T-cell (primary cell): ENCODE results near the gene POLE. TPM values are rescaled to one million over a fixed set of nuclear protein-coding genes. Genes with fewer than 3 reads are reported as not detected.

Experiments
- ATAC-seq, 4 experiments: fragments of 200-7000 bp in 3 of 4; fragments of 150-1000 bp in 1 of 4; cut with Tn5 transposase; replicated peaks in 1 of 4; 1 replicate in 3 of 4; 2 replicates in 1 of 4; pipeline ENCODE4 v1.10.0; 2021; ENCODE audit warnings: moderate library complexity in 3 of 4, mild to moderate bottlenecking in 2 of 4, moderate number of reproducible peaks in 1 of 4
- CTCF ChIA-PET, 2 donors: fragments of 300-600 bp; sonication (Branson Sonifier 250); formaldehyde crosslinking; loops; one replicate each; lab custom pipeline; 2022; ENCODE audit warnings: antibody characterized with exemption in 2 of 2; lab: Charles Lee
- POLR2A ChIA-PET, 2 donors: fragments of 300-600 bp; sonication (Branson Sonifier 250); formaldehyde crosslinking; loops; one replicate each; lab custom pipeline; 2022; ENCODE audit warnings: antibody characterized with exemption in 2 of 2; lab: Charles Lee
- DNase-seq, 35 experiments: peaks; one replicate each; pipeline versions ENCODE4 v3.0.0 to v3.0.0-alpha.2; 2013 to 2023
- H3K27ac ChIP-seq: one replicate; pipeline ENCODE4 v1.5.1; 2013; ENCODE audit warnings: low read length
- H3K27me3 ChIP-seq, 2 experiments: replicated peaks in 1 of 2; 1 replicate in 1 of 2; 2 replicates in 1 of 2; pipeline versions ENCODE4 v1.6.1 to v1.7.0; 2013; ENCODE audit warnings: low read length in 1 of 2, mixed read lengths in 1 of 2; ENCODE audit not compliant: control insufficient read depth in 2 of 2, insufficient read depth in 2 of 2; ENCODE audit errors: extremely low read depth in 1 of 2
- H3K36me3 ChIP-seq, 2 donors: 1 replicate in 1 of 2; 2 replicates in 1 of 2; pipeline versions ENCODE4 v1.6.1 to v1.7.0; 2013; ENCODE audit warnings: low read length in 1 of 2; ENCODE audit not compliant: control insufficient read depth in 2 of 2, insufficient read depth in 1 of 2; ENCODE audit errors: extremely low read depth in 1 of 2
- H3K4me1 ChIP-seq, 2 experiments: 1 replicate in 1 of 2; 2 replicates in 1 of 2; pipeline versions ENCODE4 v1.6.1 to v1.7.0; 2013; ENCODE audit warnings: low read length in 2 of 2, mixed read lengths in 1 of 2; ENCODE audit not compliant: insufficient read depth in 2 of 2, control insufficient read depth in 1 of 2; ENCODE audit errors: extremely low read depth in 1 of 2
- H3K4me3 ChIP-seq, 2 donors: 1 replicate in 1 of 2; 2 replicates in 1 of 2; pipeline versions ENCODE4 v1.5.1 to v1.7.0; 2013; ENCODE audit warnings: mild to moderate bottlenecking in 2 of 2, low read length in 1 of 2, moderate library complexity in 1 of 2; ENCODE audit not compliant: control insufficient read depth in 1 of 2; ENCODE audit errors: extremely low read depth in 1 of 2
- H3K9me3 ChIP-seq: 2 replicates; pipeline ENCODE4 v1.7.0; 2013
- H3K27ac Mint-ChIP-seq, 2 donors: one replicate each; pipeline ENCODE4 v1.8.0; 2020 to 2021; ENCODE audit warnings: mild to moderate bottlenecking in 2 of 2, mixed read lengths in 2 of 2
- H3K27me3 Mint-ChIP-seq, 2 donors: one replicate each; pipeline ENCODE4 v1.8.0; 2021 to 2022; ENCODE audit warnings: mixed read lengths in 2 of 2
- H3K36me3 Mint-ChIP-seq: one replicate; pipeline ENCODE4 v1.8.0; 2021; ENCODE audit warnings: mixed read lengths
- H3K4me1 Mint-ChIP-seq, 3 donors: one replicate each; pipeline ENCODE4 v1.8.0; 2020 to 2022; ENCODE audit warnings: mixed read lengths in 3 of 3, mild to moderate bottlenecking in 1 of 3
- H3K4me3 Mint-ChIP-seq, 3 donors: one replicate each; pipeline ENCODE4 v1.8.0; 2020 to 2022; ENCODE audit warnings: mild to moderate bottlenecking in 3 of 3, mixed read lengths in 3 of 3, moderate library complexity in 3 of 3
- H3K9me3 Mint-ChIP-seq, 3 donors: one replicate each; pipeline ENCODE4 v1.8.0; 2020 to 2022; ENCODE audit warnings: mixed read lengths in 3 of 3
- WGBS: methylation state at CpG from one replicate; pipeline ENCODE4 v1.1.5; 2013; ENCODE audit warnings: missing lambda C conversion rate; ENCODE audit not compliant: insufficient coverage; 5-methylcytosine and 5-hydroxymethylcytosine counted together
- total RNA-seq, 35 experiments: library from RNA in 6 of 35; stranded (reverse) in 6 of 35; fragments of 120-200 nt in 1 of 35; gene quantifications; one replicate each; pipeline versions ENCODE4 v1.2.1 to v1.2.4 and lab custom pipeline; 2013 to 2026

The POLE gene
- total RNA-seq, 5 donors from 2014 or later (not counting 1 experiment from before 2014, with no cell fraction given), result 43.6 to 70.4 (median 66.1) TPM

DNA sequence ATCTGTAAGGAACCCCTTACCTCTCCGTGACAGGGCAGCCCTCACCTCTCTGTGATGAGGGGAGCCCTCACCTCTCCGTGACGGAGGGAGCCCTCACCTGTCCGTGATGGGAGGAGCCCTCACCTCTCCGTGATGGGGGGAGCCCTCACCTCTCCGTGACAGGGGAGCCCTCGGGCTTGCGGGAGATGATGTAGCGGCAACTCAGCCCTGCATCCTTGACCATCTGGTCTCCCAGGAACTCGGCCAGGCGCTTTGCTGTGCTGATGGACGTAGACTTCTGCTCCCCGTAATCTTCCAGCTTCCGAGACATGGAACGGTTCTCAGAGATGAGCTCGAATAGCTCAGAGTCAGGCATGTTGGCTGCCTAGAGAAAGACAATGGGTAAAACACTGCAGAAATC is 28.0 kb downstream of the POLE start:
- DNase-seq (no peak), ATAC-seq (no peak)
- H3K27me3 Mint-ChIP-seq, result no peaks in the 10 kb centered on the region
- no peak overlapping the region for H3K27ac ChIP-seq
- H3K4me3 Mint-ChIP-seq, result no peak overlapping the region
- peaks cover 5 to 83% of the 10 kb centered on the region in 2 donors for H3K36me3 ChIP-seq
- peaks cover 13 to 17% of the 10 kb centered on the region in 2 experiments for H3K4me1 ChIP-seq
- H3K4me3 ChIP-seq, result no peak overlapping the region
- no peaks in the 10 kb centered on the region for H3K9me3 Mint-ChIP-seq
- H3K4me1 Mint-ChIP-seq, result peaks cover 15 to 29% (median 29%) of the 10 kb centered on the region in 3 donors
- peaks cover 57% of the 10 kb centered on the region for H3K36me3 Mint-ChIP-seq
- no peaks in the 10 kb centered on the region for H3K9me3 ChIP-seq
- no peaks in the 10 kb centered on the region for H3K27me3 ChIP-seq
- CTCF ChIA-PET, result no interaction called here
- POLR2A ChIA-PET, result no interaction called here
- peak overlapping the region in 1 of 2 donors; percentile 34 for H3K27ac Mint-ChIP-seq
- 89% methylated on average over 15 of the region's 16 CpGs for WGBS

DNA sequence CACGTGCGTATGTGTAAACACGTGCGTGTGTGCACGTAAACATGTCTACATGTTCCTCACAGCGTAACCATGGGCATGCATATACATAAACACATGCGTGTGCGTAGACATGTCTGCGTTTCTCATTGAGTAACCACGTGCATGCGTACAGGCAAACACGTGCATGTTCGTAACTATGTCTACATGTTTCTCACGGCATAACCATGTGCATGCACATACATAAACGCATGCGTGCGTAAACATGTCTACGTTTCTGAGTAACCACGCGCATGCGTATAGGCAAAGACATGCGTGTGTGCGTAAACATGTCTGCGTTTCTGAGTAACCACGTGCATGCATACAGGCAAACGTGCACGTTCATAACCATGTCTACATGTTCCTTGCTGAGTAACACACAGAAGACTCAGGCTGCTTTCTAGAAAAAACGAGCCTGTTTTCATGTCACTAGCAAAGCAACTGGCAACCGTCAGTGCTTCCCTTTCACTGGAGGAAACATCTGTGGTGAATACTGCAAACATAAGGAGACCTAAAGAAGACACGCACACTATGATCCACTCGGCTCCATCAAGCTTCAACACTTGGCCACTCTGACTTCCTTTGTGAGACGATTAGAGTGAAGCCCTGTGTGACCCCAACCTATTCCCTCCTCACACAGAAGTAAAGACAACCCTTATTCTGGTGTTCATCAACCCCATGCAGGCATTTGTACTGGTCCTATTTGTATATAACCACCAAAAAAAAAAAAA is 28.8 kb downstream of the POLE start:
- Histone ChIP-seq H3K4me3 (no peak overlapping the region), H3K36me3 (peaks cover 5 to 75% of the 10 kb centered on the region in 2 donors), H3K9me3 (no peaks in the 10 kb centered on the region), H3K27ac (no peak overlapping the region), H3K4me1 (peaks cover 13 to 17% of the 10 kb centered on the region in 2 experiments), H3K27me3 (no peaks in the 10 kb centered on the region)
- DNase-seq, result no peak
- 89% methylated on average over 29 of the region's 32 CpGs for WGBS
- no peak overlapping the region for H3K4me3 Mint-ChIP-seq
- H3K27me3 Mint-ChIP-seq, result no peaks in the 10 kb centered on the region
- no peaks in the 10 kb centered on the region for H3K9me3 Mint-ChIP-seq
- peaks cover 61% of the 10 kb centered on the region for H3K36me3 Mint-ChIP-seq
- peaks cover 13 to 29% (median 29%) of the 10 kb centered on the region in 3 donors for H3K4me1 Mint-ChIP-seq
- ChIA-PET CTCF (no interaction called here), POLR2A (no interaction called here)
- peak overlapping the region in 1 of 2 donors; percentile 58 for H3K27ac Mint-ChIP-seq
- no peak for ATAC-seq

- no peak overlapping the region for H3K4me3 Mint-ChIP-seq
- H3K9me3 Mint-ChIP-seq, result no peaks in the 10 kb centered on the region
- CTCF ChIA-PET, result no interaction called here
- H3K36me3 Mint-ChIP-seq, result peaks cover 57% of the 10 kb centered on the region
- H3K27me3 ChIP-seq, result no peaks in the 10 kb centered on the region
- H3K9me3 ChIP-seq, result no peaks in the 10 kb centered on the region
- H3K27me3 Mint-ChIP-seq, result no peaks in the 10 kb centered on the region
- no peak overlapping the region for H3K4me3 ChIP-seq
- DNase-seq (no peak), ATAC-seq (no peak)
- 94% methylated on average over 8 of the region's 12 CpGs for WGBS
- peaks cover 5 to 64% of the 10 kb centered on the region in 2 donors for H3K36me3 ChIP-seq
- POLR2A ChIA-PET, result no interaction called here
- peaks cover 6 to 21% (median 19%) of the 10 kb centered on the region in 3 donors for H3K4me1 Mint-ChIP-seq
- H3K27ac ChIP-seq, result no peak overlapping the region
- peaks cover 7 to 11% of the 10 kb centered on the region in 2 experiments for H3K4me1 ChIP-seq
- H3K27ac Mint-ChIP-seq, result peak overlapping the region in 1 of 2 donors; percentile 48
These were observed 30.0 kb downstream of the POLE start for GRCh38 chr12:132657004-132657727.

- CTCF ChIA-PET, result no interaction called here
- H3K27me3 ChIP-seq, result no peaks in the 10 kb centered on the region
- no peak overlapping the region for H3K4me3 Mint-ChIP-seq
- ATAC-seq (no peak), DNase-seq (no peak)
- H3K9me3 Mint-ChIP-seq, result no peaks in the 10 kb centered on the region
- no peaks in the 10 kb centered on the region for H3K9me3 ChIP-seq
- peaks cover 11 to 51% of the 10 kb centered on the region in 2 donors for H3K36me3 ChIP-seq
- H3K4me1 Mint-ChIP-seq, result peaks cover 0 to 2% (median 0%) of the 10 kb centered on the region in 3 donors
- no peak overlapping the region for H3K27ac ChIP-seq
- no peak overlapping the region for H3K27ac Mint-ChIP-seq
- no CpG with 5 or more reads among the region's 7 CpGs for WGBS
- no peak overlapping the region for H3K4me3 ChIP-seq
- no peaks in the 10 kb centered on the region for H3K27me3 Mint-ChIP-seq
- H3K4me1 ChIP-seq, result no peaks in the 10 kb centered on the region
- POLR2A ChIA-PET, result no interaction called here
- H3K36me3 Mint-ChIP-seq, result peaks cover 57% of the 10 kb centered on the region
These were observed 33.4 kb downstream of the POLE start for GRCh38 chr12:132653567-132654290.

DNA sequence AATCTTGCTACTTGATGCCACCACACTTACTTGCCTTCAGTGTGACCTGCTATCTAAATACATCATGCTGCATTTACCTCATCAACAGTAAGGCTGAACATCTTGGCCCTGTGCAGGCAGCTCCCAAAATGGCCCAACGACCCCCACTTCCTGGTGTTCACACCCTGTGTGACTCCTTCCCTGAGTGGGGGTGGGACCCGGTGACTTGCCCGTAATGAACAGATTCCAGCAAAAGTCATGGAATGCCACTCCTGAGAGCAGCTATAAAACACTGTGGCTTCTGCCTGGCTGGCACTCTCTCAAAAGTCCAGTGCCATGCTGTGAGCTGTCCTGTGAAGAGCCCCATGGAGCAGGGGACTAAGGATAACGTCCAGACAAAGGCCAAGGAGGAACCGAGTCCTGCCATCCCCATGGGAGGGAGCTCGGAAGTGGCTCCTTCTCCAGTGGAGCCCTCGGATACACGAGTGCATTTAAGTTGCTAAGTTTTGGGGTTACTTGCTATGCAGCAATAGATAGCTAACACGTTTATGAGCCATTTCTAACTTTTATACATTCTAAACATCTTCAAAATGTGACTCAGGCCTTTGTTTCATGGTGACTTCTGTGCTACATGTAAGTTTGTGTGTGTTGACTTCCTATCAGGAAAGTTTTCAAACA is 35.6 kb downstream of the POLE start:
- Histone ChIP-seq H3K27ac (no peak overlapping the region), H3K36me3 (peaks cover 10 to 42% of the 10 kb centered on the region in 2 donors)
- no peak for ATAC-seq

More for the DNA sequence above, 35.6 kb downstream of the POLE start:
- Histone ChIP-seq H3K4me3 (no peak overlapping the region), H3K27me3 (no peaks in the 10 kb centered on the region), H3K4me1 (no peaks in the 10 kb centered on the region), H3K9me3 (no peaks in the 10 kb centered on the region)
- no peaks in the 10 kb centered on the region for H3K9me3 Mint-ChIP-seq
- H3K27me3 Mint-ChIP-seq, result no peaks in the 10 kb centered on the region
- CTCF ChIA-PET, result interaction anchor here in 1 of 2 donors (0.6 kb wide), 1 partner anchor 25 kb away, joined by 3 read pairs; no protein-coding TSS in a partner anchor
- no peak overlapping the region for H3K27ac Mint-ChIP-seq
- H3K4me3 Mint-ChIP-seq, result no peak overlapping the region
- POLR2A ChIA-PET, result no interaction called here
- H3K4me1 Mint-ChIP-seq, result no peaks in the 10 kb centered on the region
- H3K36me3 Mint-ChIP-seq, result peaks cover 51% of the 10 kb centered on the region
- DNase-seq, result no peak
- WGBS, result 78% methylated on average over 5 of the region's 9 CpGs
